Fibroblast of the aortic adventitia (primary cell): ENCODE measurements around the gene PDE5A. TPM values are rescaled to one million over a fixed set of nuclear protein-coding genes. Genes with fewer than 3 reads are reported as not detected.
A peak's percentile ranks its signal among the peaks of the same experiment; 100 is the strongest.

Experiments
- DNase-seq: peaks from one replicate; pipeline ENCODE4 v3.0.0-alpha.2; 2010; ENCODE audit warnings: low read depth
- H3K4me3 ChIP-seq: 2 replicates; pipeline ENCODE4 v1.5.1; 2011; ENCODE audit warnings: low read depth, mild to moderate bottlenecking, control low read depth, low read length, moderate library complexity
- total RNA-seq: library from RNA; depleted of rRNA; stranded (reverse); fragments of >200 nt; gene quantifications from 2 replicates; pipeline ENCODE4 v1.2.3, GENCODE V29; 2012; ENCODE audit warnings: low replicate concordance
- TF ChIP-seq, protein P1 (sequence below): IDR thresholded peaks from 2 replicates; pipeline ENCODE4 v1.5.1; 2011; ENCODE audit warnings: mild to moderate bottlenecking, low read length, control low read depth, inconsistent platforms; ENCODE audit not compliant: insufficient read depth

The PDE5A gene
- total RNA-seq, 1 donor, result 146 TPM

DNA sequence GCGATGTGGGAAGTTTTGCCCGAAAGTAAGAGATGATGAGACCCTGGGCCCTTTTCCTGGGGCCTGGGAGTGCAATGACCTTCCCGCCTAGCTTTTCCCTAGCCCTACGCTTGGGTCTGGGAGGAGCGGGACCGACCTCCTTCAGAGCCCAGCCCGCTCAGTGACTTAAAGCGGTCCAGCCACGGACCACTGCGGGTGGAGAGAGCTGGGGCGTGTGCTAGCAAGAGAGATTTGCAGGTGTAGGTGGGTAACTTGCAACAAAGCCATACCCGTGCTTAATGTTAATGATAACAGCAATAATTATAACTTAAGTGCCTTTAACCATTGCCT lies 503 bp upstream of the PDE5A start:
- TF ChIP-seq, protein P1, sequence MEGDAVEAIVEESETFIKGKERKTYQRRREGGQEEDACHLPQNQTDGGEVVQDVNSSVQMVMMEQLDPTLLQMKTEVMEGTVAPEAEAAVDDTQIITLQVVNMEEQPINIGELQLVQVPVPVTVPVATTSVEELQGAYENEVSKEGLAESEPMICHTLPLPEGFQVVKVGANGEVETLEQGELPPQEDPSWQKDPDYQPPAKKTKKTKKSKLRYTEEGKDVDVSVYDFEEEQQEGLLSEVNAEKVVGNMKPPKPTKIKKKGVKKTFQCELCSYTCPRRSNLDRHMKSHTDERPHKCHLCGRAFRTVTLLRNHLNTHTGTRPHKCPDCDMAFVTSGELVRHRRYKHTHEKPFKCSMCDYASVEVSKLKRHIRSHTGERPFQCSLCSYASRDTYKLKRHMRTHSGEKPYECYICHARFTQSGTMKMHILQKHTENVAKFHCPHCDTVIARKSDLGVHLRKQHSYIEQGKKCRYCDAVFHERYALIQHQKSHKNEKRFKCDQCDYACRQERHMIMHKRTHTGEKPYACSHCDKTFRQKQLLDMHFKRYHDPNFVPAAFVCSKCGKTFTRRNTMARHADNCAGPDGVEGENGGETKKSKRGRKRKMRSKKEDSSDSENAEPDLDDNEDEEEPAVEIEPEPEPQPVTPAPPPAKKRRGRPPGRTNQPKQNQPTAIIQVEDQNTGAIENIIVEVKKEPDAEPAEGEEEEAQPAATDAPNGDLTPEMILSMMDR, result no peak

DNA sequence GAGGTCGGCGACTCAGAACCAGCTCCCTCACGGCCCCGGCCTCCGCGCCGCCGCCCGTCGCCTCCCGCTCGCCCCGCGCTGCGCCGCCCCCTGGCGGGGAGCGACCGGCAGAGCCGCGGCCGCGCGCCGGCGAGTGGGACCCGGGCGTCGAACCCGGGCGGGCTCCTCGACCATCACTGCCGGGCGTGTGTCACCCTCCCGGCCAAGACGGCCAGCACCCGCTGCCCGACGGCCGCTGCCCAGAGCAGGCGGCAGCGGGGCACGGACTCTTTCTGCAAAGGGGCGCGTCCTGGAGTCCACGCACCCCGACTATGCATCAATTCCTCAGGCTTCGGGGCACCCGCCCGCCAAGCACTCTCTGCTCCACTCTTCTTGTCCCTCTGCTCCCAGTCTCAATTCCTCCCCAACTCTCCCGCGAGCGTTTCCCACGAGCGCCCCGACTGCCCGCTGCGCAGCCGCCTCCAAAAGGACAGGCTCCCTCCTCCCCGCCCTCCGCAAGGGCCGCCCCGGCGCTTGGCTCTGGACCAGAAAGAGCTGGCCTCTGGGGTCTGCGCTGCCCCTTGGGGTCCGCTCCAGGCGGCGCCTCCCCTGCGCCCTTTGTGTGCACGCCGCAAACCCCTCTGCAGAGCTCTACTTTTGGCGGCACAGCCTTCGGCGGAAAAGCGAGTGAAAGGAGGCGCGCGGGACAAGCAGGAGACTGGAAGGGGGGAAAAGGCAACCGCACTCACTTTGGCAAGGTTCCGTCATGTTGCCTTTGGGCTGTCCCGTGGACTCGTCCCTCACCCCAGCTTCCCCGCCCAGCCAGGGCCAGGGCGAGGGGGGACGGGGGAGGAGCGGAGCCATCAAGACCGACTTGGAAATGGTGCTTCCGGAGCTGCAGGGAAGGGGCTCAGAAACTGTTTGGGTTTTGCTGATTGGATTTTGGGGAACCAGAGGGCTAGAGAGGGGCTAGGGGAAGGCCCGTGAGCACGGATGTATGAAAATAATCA lies 1.0 kb downstream of the PDE5A start:
- H3K4me3 ChIP-seq, result peak overlapping the region; percentile 92
- TF ChIP-seq, protein P1, result peak; percentile 22
- DNase-seq, result peak; percentile 80

More for the DNA sequence above, 503 bp upstream of the PDE5A start:
- H3K4me3 ChIP-seq, result peak overlapping the region; percentile 92
- DNase-seq, result no peak

DNA sequence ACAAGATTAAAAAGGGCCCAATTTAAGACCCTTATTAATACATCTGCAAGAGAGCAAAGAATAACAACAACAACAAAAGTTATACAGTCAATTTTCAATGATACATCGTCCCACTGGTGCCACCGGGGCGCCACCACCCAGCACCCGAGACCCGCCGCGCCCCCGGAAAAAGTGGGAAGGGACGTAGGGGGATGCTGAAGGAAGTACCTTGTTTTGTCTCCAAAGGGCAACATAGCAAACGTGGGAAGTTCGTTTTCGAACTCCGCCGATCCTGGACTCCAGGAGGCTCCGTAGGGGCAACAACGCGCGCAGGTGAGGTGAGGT lies 1.7 kb downstream of the PDE5A start:
- no peak for DNase-seq
- TF ChIP-seq, protein P1, result no peak
- peak overlapping the region; percentile 92 for H3K4me3 ChIP-seq

DNA sequence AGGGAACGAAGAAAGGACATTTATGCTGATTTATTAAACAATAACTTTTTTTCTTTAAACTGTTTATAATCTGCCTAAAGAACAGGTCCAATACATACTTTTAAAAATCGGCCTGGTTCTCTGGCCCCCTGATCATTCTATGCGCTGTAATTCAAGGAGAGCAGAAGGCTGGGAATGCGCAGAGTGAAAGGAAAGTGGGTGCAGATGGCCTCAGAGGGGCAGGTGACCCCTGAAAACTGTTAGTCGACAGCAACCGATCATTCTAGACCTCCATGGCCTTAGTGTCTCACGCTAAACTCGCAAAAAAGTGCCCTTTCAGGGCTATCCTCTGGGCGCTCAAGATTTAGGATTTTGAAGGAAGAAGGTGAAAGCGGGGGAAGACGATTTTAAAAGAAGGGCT lies 2.2 kb downstream of the PDE5A start:
- TF ChIP-seq, protein P1, result no peak
- peak; percentile 42 for DNase-seq
- peak overlapping the region; percentile 92 for H3K4me3 ChIP-seq

DNA sequence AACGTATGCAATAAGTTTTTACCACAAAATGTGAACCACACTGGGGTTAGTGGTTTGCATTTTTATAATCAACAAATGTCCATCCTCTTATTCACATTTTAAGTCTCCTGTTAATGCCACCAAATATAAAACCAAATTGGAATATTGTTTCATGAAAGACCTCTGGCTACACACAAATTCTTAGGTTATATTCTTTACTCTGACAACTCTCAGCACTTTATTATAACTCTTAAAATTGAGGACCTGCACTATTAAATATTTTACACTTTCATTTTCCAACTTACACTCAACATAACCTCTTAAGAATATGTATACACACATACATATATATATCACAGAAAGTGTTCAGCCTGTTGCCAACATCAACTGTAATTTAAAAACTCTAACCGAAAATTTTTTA lies 2.8 kb downstream of the PDE5A start:
- TF ChIP-seq, protein P1, result no peak
- no peak for DNase-seq
- peak overlapping the region; percentile 92 for H3K4me3 ChIP-seq

DNA sequence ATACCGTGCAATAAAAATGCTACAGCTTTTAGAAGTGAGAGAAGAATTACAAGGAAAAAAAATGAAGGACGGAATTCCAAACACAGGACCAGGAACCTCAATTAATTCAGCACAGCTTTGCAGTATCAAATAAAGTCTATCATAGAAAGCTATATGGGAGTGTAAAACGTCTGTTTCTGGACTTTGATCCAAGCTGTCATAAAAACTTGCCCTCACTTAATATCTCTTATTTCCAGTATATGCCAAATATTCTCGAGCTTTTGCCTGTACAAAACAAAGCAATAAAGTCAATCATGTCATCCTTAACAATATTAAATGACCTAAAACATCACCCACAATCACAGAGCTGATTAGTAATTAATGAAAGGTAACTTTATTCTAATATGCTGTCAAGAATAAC lies 4.2 kb downstream of the PDE5A start:
- DNase-seq, result no peak
- TF ChIP-seq, protein P1, result no peak
- H3K4me3 ChIP-seq, result peak overlapping the region; percentile 92
